Measurements from ENCODE around the gene GLTP.
"Not testable (repeated sequence)": the region's sequence is repeated elsewhere in the genome, so short reads cannot be mapped to it uniquely, and the experiment has no call there.

The GLTP gene

GRCh38 chr12:109876406-109876805 is 3.9 kb downstream of the GLTP start:
- no peak for DNase-seq

- DNase-seq: no peak
Measured at GRCh38 chr12:109875572-109876131, 4.7 kb downstream of the GLTP start.

GRCh38 chr12:109873653-109874052 is 6.7 kb downstream of the GLTP start:
- DNase-seq: no peak

- DNase-seq: no peak
Measured at GRCh38 chr12:109871668-109872314, 8.6 kb downstream of the GLTP start.

GRCh38 chr12:109870648-109871047 is 9.7 kb downstream of the GLTP start:
- no peak for DNase-seq

GRCh38 chr12:109868182-109869051 is 11.9 kb downstream of the GLTP start:
- DNase-seq: peak; percentile 11 to 23

GRCh38 chr12:109864916-109865315 is 15.4 kb downstream of the GLTP start:
- DNase-seq: no peak

GRCh38 chr12:109863847-109864712 is 16.3 kb downstream of the GLTP start:
- DNase-seq: peak; percentile 60 to 71

GRCh38 chr12:109862491-109862890 is 17.9 kb downstream of the GLTP start:
- not testable (repeated sequence) for DNase-seq

- no peak for DNase-seq
Measured at GRCh38 chr12:109861689-109862314, 18.5 kb downstream of the GLTP start.

GRCh38 chr12:109860977-109861376 is 19.4 kb downstream of the GLTP start:
- DNase-seq: no peak

- no peak for DNase-seq
Measured at GRCh38 chr12:109858764-109859163, 21.6 kb downstream of the GLTP start.

GRCh38 chr12:109857715-109858114 is 22.6 kb downstream of the GLTP start:
- DNase-seq: no peak

GRCh38 chr12:109855377-109855776 is 25.0 kb downstream of the GLTP start:
- no peak for DNase-seq

- DNase-seq: not testable (repeated sequence)
Measured at GRCh38 chr12:109850518-109850917, 29.8 kb downstream of the GLTP start.

GRCh38 chr12:109847142-109847735 is 33.1 kb downstream of the GLTP start:
- no peak for DNase-seq

- DNase-seq: no peak
Measured at GRCh38 chr12:109845824-109846205, 34.5 kb downstream of the GLTP start.

GRCh38 chr12:109844983-109845823 is 35.1 kb downstream of the GLTP start:
- peak; percentile 60 to 77 for DNase-seq

- no peak for DNase-seq
Measured at GRCh38 chr12:109844091-109844490, 36.2 kb downstream of the GLTP start.

- DNase-seq: no peak
Measured at GRCh38 chr12:109842021-109842420, 38.3 kb downstream of the GLTP start.

- no peak for DNase-seq
Measured at GRCh38 chr12:109841356-109841755, 39.0 kb downstream of the GLTP start.
